ENCODE results near the gene NEBL.
"Not testable (repeated sequence)": the region's sequence is repeated elsewhere in the genome, so short reads cannot be mapped to it uniquely, and the experiment has no call there.

Gene NEBL

GRCh38 chr10:20897146-20897825 is at the start of gene NEBL:
Gene NEBL, minus strand, starts transcription at chr10:20897311. Its CDS starts 106 bp downstream, at chr10:20897205.
- DNase-seq (ENCODE audit: low read depth, low spot score): no peak

- no peak for DNase-seq (ENCODE audit: low read depth, low spot score)
These were observed 48.6 kb upstream of the NEBL start for GRCh38 chr10:20945546-20946332.

GRCh38 chr10:20944789-20945502 is 47.8 kb upstream of the NEBL start:
- DNase-seq (ENCODE audit: low read depth, low spot score): no peak

- DNase-seq (ENCODE audit: low read depth, low spot score): not testable (repeated sequence)
These were observed 42.3 kb upstream of the NEBL start for GRCh38 chr10:20939414-20939813.

- DNase-seq (ENCODE audit: low read depth, low spot score): no peak
These were observed 39.3 kb upstream of the NEBL start for GRCh38 chr10:20936396-20936795.

- DNase-seq (ENCODE audit: low read depth, low spot score): no peak
These were observed 38.8 kb upstream of the NEBL start for GRCh38 chr10:20935931-20936330.

GRCh38 chr10:20935301-20935700 is 38.2 kb upstream of the NEBL start:
- no peak for DNase-seq (ENCODE audit: low read depth, low spot score)

GRCh38 chr10:20933705-20934104 is 36.6 kb upstream of the NEBL start:
- DNase-seq (ENCODE audit: low read depth, low spot score): no peak

- DNase-seq (ENCODE audit: low read depth, low spot score): no peak
These were observed 35.6 kb upstream of the NEBL start for GRCh38 chr10:20932606-20933126.

- no peak for DNase-seq (ENCODE audit: low read depth, low spot score)
These were observed 34.2 kb upstream of the NEBL start for GRCh38 chr10:20931156-20931795.

GRCh38 chr10:20927456-20927855 is 30.3 kb upstream of the NEBL start:
- no peak for DNase-seq (ENCODE audit: low read depth, low spot score)

GRCh38 chr10:20922451-20922850 is 25.3 kb upstream of the NEBL start:
- DNase-seq (ENCODE audit: low read depth, low spot score): no peak

GRCh38 chr10:20922033-20922432 is 24.9 kb upstream of the NEBL start:
- no peak for DNase-seq (ENCODE audit: low read depth, low spot score)

- DNase-seq (ENCODE audit: low read depth, low spot score): no peak
These were observed 22.9 kb upstream of the NEBL start for GRCh38 chr10:20920061-20920460.

GRCh38 chr10:20919481-20919880 is 22.4 kb upstream of the NEBL start:
- no peak for DNase-seq (ENCODE audit: low read depth, low spot score)

- no peak for DNase-seq (ENCODE audit: low read depth, low spot score)
These were observed 19.9 kb upstream of the NEBL start for GRCh38 chr10:20916976-20917375.

GRCh38 chr10:20912969-20913368 is 15.9 kb upstream of the NEBL start:
- no peak for DNase-seq (ENCODE audit: low read depth, low spot score)

GRCh38 chr10:20911626-20912025 is 14.5 kb upstream of the NEBL start:
- DNase-seq (ENCODE audit: low read depth, low spot score): no peak

GRCh38 chr10:20909801-20910200 is 12.7 kb upstream of the NEBL start:
- DNase-seq (ENCODE audit: low read depth, low spot score): no peak

- no peak for DNase-seq (ENCODE audit: low read depth, low spot score)
These were observed 11.3 kb upstream of the NEBL start for GRCh38 chr10:20908391-20908790.

- no peak for DNase-seq (ENCODE audit: low read depth, low spot score)
These were observed 6.7 kb upstream of the NEBL start for GRCh38 chr10:20903635-20904390.
